GM12878 (cell line): ENCODE measurements around the gene ABCC9. TPM values are rescaled to one million over a fixed set of nuclear protein-coding genes. Genes with fewer than 3 reads are reported as not detected.

ENCODE experiments used
- ATAC-seq: fragments of 200-7000 bp; cut with Tn5 transposase; 3 replicates; pipeline ENCODE4 v1.9.1; 2020; ENCODE audit warnings: mild to moderate bottlenecking, moderate library complexity
- BruUV-seq: library from RNA; stranded (reverse); fragments of 400-500 nt; replicated peaks from 2 replicates; lab custom pipeline; 2021; lab: Mats Ljungman, UMichigan
- CTCF ChIA-PET: fragments of 300-600 bp; sonication (Branson Sonifier 250); formaldehyde crosslinking; extraction: SDS; loops from one replicate; lab custom pipeline; 2021; ENCODE audit warnings: inconsistent platforms; lab: Yijun Ruan, JAX
- POLR2A ChIA-PET: fragments of 350-600 bp; formaldehyde crosslinking; extraction: SDS; loops from one replicate; lab custom pipeline; 2021; ENCODE audit warnings: inconsistent platforms; lab: Charles Lee
- RAD21 ChIA-PET: fragments of 300-600 bp; sonication (Branson Sonifier 250); formaldehyde crosslinking; loops from one replicate; lab custom pipeline; 2023; ENCODE audit warnings: antibody characterized with exemption; ENCODE audit not compliant: unreplicated experiment; lab: Charles Lee
- SMC1A ChIA-PET: fragments of 300-600 bp; sonication (Branson Sonifier 250); formaldehyde crosslinking; loops from one replicate; lab custom pipeline; 2023; ENCODE audit not compliant: unreplicated experiment, uncharacterized antibody; lab: Charles Lee
- DNase-seq: peaks from one replicate; pipeline ENCODE4 v3.0.0-alpha.2; 2011; ENCODE audit warnings: low read depth, low spot score
- FAIRE-seq: peaks from 3 replicates; lab custom pipeline; 2011; peaks lifted over from hg19 to GRCh38; lab: Jason Lieb, UNC
- H2AFZ ChIP-seq: 2 replicates; pipeline ENCODE4 v1.6.0; 2011; ENCODE audit warnings: low read depth, low read length, control low read depth; ENCODE audit not compliant: control insufficient read depth
- H3K27ac ChIP-seq: 2 replicates; pipeline ENCODE4 v1.5.1; 2011; ENCODE audit warnings: control low read depth; ENCODE audit not compliant: control insufficient read depth, insufficient read depth
- H3K27me3 ChIP-seq, 2 experiments: replicated peaks in 1 of 2; 2 replicates each; pipeline versions ENCODE4 v1.6.0 to v1.6.1; 2011; ENCODE audit warnings: low read length in 1 of 2; ENCODE audit not compliant: control insufficient read depth in 2 of 2, insufficient read depth in 2 of 2
- H3K36me3 ChIP-seq, 2 experiments: 2 replicates each; pipeline ENCODE4 v1.5.1; 2011; ENCODE audit warnings: low read length in 1 of 2; ENCODE audit not compliant: control insufficient read depth in 2 of 2, insufficient read depth in 2 of 2
- H3K4me1 ChIP-seq: 2 replicates; pipeline ENCODE4 v1.6.1; 2011; ENCODE audit warnings: mild to moderate bottlenecking, low read length, moderate library complexity, mixed read lengths; ENCODE audit not compliant: control insufficient read depth, insufficient read depth
- H3K4me2 ChIP-seq: 2 replicates; pipeline ENCODE4 v1.6.0; 2011; ENCODE audit warnings: control low read depth; ENCODE audit not compliant: control insufficient read depth, insufficient read depth
- H3K4me3 ChIP-seq: fragments of 200-600 bp; sonication (generic); 2 replicates; pipeline ENCODE4 v1.5.1; 2016
- H3K79me2 ChIP-seq: 2 replicates; pipeline ENCODE4 v1.6.0; 2011; ENCODE audit warnings: low read length; ENCODE audit not compliant: control insufficient read depth, insufficient read depth
- H3K9ac ChIP-seq: 2 replicates; pipeline ENCODE4 v1.8.0; 2011; ENCODE audit warnings: low read length, control low read depth, mixed read lengths; ENCODE audit not compliant: control insufficient read depth, insufficient read depth
- H3K9me3 ChIP-seq: replicated peaks from 3 replicates; pipeline ENCODE4 v1.5.1; 2011; ENCODE audit warnings: mild to moderate bottlenecking, low read length; ENCODE audit not compliant: control insufficient read depth, insufficient read depth
- H4K20me1 ChIP-seq: 2 replicates; pipeline ENCODE4 v1.6.0; 2011; ENCODE audit not compliant: control insufficient read depth, insufficient read depth
- CBFB ChIP-seq: IDR thresholded peaks from 2 replicates; pipeline ENCODE4 v1.6.1; 2016; ENCODE audit warnings: antibody characterized with exemption, low read depth
- CHD2 ChIP-seq: IDR thresholded peaks from 2 replicates; pipeline ENCODE4 v1.6.1; 2011; ENCODE audit warnings: low read depth, low read length, improper control_type of control experiment, borderline replicate concordance
- FOXM1 ChIP-seq: IDR thresholded peaks from 2 replicates; pipeline ENCODE4 v1.6.1; 2012; ENCODE audit warnings: low read depth, mild to moderate bottlenecking, inconsistent platforms, low read length, moderate library complexity
- GATAD2B ChIP-seq: fragments of 450-650 bp; conservative IDR thresholded peaks from 2 replicates; pipeline ENCODE4 v1.6.1; 2017; ENCODE audit warnings: low read depth, mild to moderate bottlenecking, moderate library complexity
- HDAC6 ChIP-seq: fragments of 200-600 bp; sonication (generic); IDR thresholded peaks from one replicate; pipeline ENCODE4 v1.8.0; 2017; ENCODE audit warnings: antibody characterized with exemption; ENCODE audit not compliant: unreplicated experiment
- MTA2 ChIP-seq: fragments of 450-650 bp; IDR thresholded peaks from 2 replicates; pipeline ENCODE4 v1.6.1; 2016; ENCODE audit warnings: low read depth, mild to moderate bottlenecking, moderate library complexity
- NRF1 ChIP-seq: conservative IDR thresholded peaks from 2 replicates; pipeline ENCODE4 v1.6.1; 2011; ENCODE audit warnings: mild to moderate bottlenecking, low read depth, low read length, improper control_type of control experiment
- SREBF2 ChIP-seq: IDR thresholded peaks from 2 replicates; pipeline ENCODE4 v1.6.1; 2012; ENCODE audit warnings: mild to moderate bottlenecking, low read length
- ZNF592 ChIP-seq: fragments of 450-650 bp; IDR thresholded peaks from 2 replicates; pipeline ENCODE4 v1.6.1; 2017; ENCODE audit warnings: mild to moderate bottlenecking, moderate library complexity
- ZSCAN29 ChIP-seq: fragments of 450-650 bp; IDR thresholded peaks from 2 replicates; pipeline ENCODE4 v1.6.1; 2017; ENCODE audit warnings: mild to moderate bottlenecking, moderate library complexity
- WGBS: methylation state at CpG from one replicate; pipeline ENCODE4 v1.1.6; 2016; ENCODE audit warnings: low lambda C conversion rate; ENCODE audit not compliant: insufficient replicate concordance, insufficient coverage; ENCODE audit errors: missing lambda C conversion rate; 5-methylcytosine and 5-hydroxymethylcytosine counted together
- in situ Hi-C: fragments of 300-500 bp; cut with MboI; formaldehyde crosslinking; loops from 9 replicates; pipeline ENCODE4 v1.14.3; 2018; ENCODE audit warnings: mixed read lengths
- intact Hi-C: fragments of 100-400 bp; cut with micrococcal nuclease; formaldehyde crosslinking; loops from one replicate; pipeline ENCODE4 v1.14.2; 2022; ENCODE audit not compliant: unreplicated experiment
- polyA plus RNA-seq, 11 experiments: library from polyadenylated mRNA; depleted of rRNA in 4 of 11; unstranded in 6 of 11; stranded (reverse) in 5 of 11; fragments of >200 nt; fragmentation: Nextera tagmentation in 4 of 11; fragmentation: Illumina TruSeq in 1 of 11; extraction: Ambion mirVana in 4 of 11; extraction: Trizol in 1 of 11; gene quantifications; 1 replicate in 1 of 11; 2 replicates in 10 of 11; pipeline versions ENCODE4 v1.2.1 to v1.2.3, GENCODE V29; 2011 to 2016; ENCODE audit warnings: inconsistent platforms in 2 of 11, missing spikeins in 2 of 11, low read depth in 1 of 11
- total RNA-seq, 4 experiments: library from RNA; depleted of rRNA in 3 of 4; stranded (reverse); fragments of >200 nt in 3 of 4; fragmentation: Illumina TruSeq in 1 of 4; extraction: Trizol in 1 of 4; gene quantifications; 2 replicates each; pipeline versions ENCODE4 v1.2.1 to v1.2.3, GENCODE V29; 2013 to 2021
- TF ChIP-seq, protein P1 (sequence below): IDR thresholded peaks from 2 replicates; pipeline ENCODE4 v1.6.1; 2012; ENCODE audit warnings: mild to moderate bottlenecking, low read depth, low read length

ABCC9 gene
- total and polyA plus RNA-seq, 10 of the 15 experiments (the other 5 are each of a cell fraction or from before 2014, with no cell fraction given) = under 0.01 to 0.10 (median 0.04) TPM; not detected in 2

DNA sequence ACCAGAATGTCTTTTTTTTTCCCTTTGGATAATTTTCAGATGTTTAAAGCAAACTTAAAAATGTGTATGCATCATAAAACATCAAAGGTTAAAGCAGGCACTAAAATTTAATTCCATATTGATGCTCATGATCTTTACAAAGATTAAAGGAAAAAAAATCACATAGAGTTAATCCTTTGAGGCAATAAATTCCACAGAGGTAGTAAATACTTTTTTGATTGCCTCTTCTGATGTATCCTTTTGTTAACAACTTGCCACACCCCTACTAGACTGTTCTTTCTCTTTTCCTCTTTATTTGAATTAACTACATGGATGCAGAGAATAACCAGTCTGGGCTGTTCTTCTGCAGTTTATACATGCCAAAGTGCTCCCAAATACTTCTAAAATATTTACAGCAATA is 121.5 kb downstream of the ABCC9 start:
- Histone ChIP-seq H3K4me1 (no peaks in the 10 kb centered on the region), H4K20me1 (no peaks in the 10 kb centered on the region), H3K4me3 (no peak overlapping the region), H2AFZ (no peak overlapping the region), H3K36me3 (no peaks in the 10 kb centered on the region), H3K9me3 (no peaks in the 10 kb centered on the region), H3K9ac (no peak overlapping the region), H3K79me2 (no peaks in the 10 kb centered on the region), H3K27ac (no peak overlapping the region), H3K27me3 (no peaks in the 10 kb centered on the region), H3K4me2 (no peak overlapping the region)
- in situ Hi-C loops = no loop called here
- TF ChIP-seq CBFB (no peak), HDAC6 (no peak), CHD2 (no peak)
- TF ChIP-seq, protein P1, sequence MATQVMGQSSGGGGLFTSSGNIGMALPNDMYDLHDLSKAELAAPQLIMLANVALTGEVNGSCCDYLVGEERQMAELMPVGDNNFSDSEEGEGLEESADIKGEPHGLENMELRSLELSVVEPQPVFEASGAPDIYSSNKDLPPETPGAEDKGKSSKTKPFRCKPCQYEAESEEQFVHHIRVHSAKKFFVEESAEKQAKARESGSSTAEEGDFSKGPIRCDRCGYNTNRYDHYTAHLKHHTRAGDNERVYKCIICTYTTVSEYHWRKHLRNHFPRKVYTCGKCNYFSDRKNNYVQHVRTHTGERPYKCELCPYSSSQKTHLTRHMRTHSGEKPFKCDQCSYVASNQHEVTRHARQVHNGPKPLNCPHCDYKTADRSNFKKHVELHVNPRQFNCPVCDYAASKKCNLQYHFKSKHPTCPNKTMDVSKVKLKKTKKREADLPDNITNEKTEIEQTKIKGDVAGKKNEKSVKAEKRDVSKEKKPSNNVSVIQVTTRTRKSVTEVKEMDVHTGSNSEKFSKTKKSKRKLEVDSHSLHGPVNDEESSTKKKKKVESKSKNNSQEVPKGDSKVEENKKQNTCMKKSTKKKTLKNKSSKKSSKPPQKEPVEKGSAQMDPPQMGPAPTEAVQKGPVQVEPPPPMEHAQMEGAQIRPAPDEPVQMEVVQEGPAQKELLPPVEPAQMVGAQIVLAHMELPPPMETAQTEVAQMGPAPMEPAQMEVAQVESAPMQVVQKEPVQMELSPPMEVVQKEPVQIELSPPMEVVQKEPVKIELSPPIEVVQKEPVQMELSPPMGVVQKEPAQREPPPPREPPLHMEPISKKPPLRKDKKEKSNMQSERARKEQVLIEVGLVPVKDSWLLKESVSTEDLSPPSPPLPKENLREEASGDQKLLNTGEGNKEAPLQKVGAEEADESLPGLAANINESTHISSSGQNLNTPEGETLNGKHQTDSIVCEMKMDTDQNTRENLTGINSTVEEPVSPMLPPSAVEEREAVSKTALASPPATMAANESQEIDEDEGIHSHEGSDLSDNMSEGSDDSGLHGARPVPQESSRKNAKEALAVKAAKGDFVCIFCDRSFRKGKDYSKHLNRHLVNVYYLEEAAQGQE = no peak
- ATAC-seq (no peak), FAIRE-seq (no peak), DNase-seq (no peak)
- ChIA-PET RAD21 (no interaction called here), CTCF (interaction anchor here (0.7 kb wide), 1 partner anchor 58 kb away, joined by 3 read pairs; no protein-coding TSS in a partner anchor), POLR2A (no interaction called here), SMC1A (no interaction called here)
- intact Hi-C loops = no loop called here
- no TSS peak for BruUV-seq

- no peaks in the 10 kb centered on the region for H4K20me1 ChIP-seq
- H3K4me1 ChIP-seq = no peaks in the 10 kb centered on the region
- SMC1A ChIA-PET = no interaction called here
- H3K36me3 ChIP-seq = no peaks in the 10 kb centered on the region
- H3K9me3 ChIP-seq = no peaks in the 10 kb centered on the region
- BruUV-seq = no TSS peak
- H3K27ac ChIP-seq = no peak overlapping the region
- RAD21 ChIA-PET = no interaction called here
- H2AFZ ChIP-seq = no peak overlapping the region
- POLR2A ChIA-PET = no interaction called here
- intact Hi-C loops (no loop called here), in situ Hi-C loops (no loop called here)
- no peak overlapping the region for H3K4me3 ChIP-seq
- CTCF ChIA-PET = interaction anchor here (0.6 to 0.7 kb wide), 2 partner anchors 58 to 121 kb away, joined by 3 read pairs; no protein-coding TSS in a partner anchor
- no peak for DNase-seq
- H3K79me2 ChIP-seq = no peaks in the 10 kb centered on the region
- H3K4me2 ChIP-seq = no peak overlapping the region
- WGBS = 0% methylated on average over 2 of the region's 2 CpGs
- no peak for ATAC-seq
- no peaks in the 10 kb centered on the region for H3K27me3 ChIP-seq
- FAIRE-seq = no peak
- no peak overlapping the region for H3K9ac ChIP-seq
- TF ChIP-seq ZSCAN29 = no peak
- no peak for TF ChIP-seq SREBF2
- TF ChIP-seq MTA2 = no peak
- TF ChIP-seq ZNF592 = no peak
- TF ChIP-seq CHD2 = no peak
- TF ChIP-seq FOXM1 = no peak
- TF ChIP-seq GATAD2B = no peak
- no peak for TF ChIP-seq NRF1
Measured at GRCh38 chr12:21819236-21819635, 122.0 kb downstream of the ABCC9 start.
